HG03095 (cell line): Measurements from ENCODE around the gene PACSIN3.

Experiments
- ATAC-seq: cut with Tn5 transposase; IDR thresholded peaks from one replicate; pipeline ENCODE4 v1.9.1; 2021; ENCODE audit warnings: moderate library complexity; ENCODE audit not compliant: unreplicated experiment

PACSIN3 gene

GRCh38 chr11:47177229-47177845, 8.9 kb downstream of the PACSIN3 start:
- ATAC-seq: peak; percentile 45

GRCh38 chr11:47176328-47177228, 9.7 kb downstream of the PACSIN3 start, which contains the start of gene ARFGAP2:
Gene ARFGAP2, minus strand, starts transcription at chr11:47176879. Its CDS starts 26 bp downstream, at chr11:47176853.
- peak; percentile 84 for ATAC-seq

GRCh38 chr11:47175746-47176327, 10.4 kb downstream of the PACSIN3 start:
- no peak for ATAC-seq

- no peak for ATAC-seq
Measured at GRCh38 chr11:47172740-47173336, 13.4 kb downstream of the PACSIN3 start.

- ATAC-seq: no peak
Measured at GRCh38 chr11:47171856-47172255, 14.4 kb downstream of the PACSIN3 start.

GRCh38 chr11:47171061-47171838, 15.0 kb downstream of the PACSIN3 start:
- ATAC-seq: no peak

- ATAC-seq: no peak
Measured at GRCh38 chr11:47166368-47166767, 19.9 kb downstream of the PACSIN3 start.

GRCh38 chr11:47165253-47165840, 20.9 kb downstream of the PACSIN3 start:
- no peak for ATAC-seq

- no peak for ATAC-seq
Measured at GRCh38 chr11:47164321-47164720, 21.9 kb downstream of the PACSIN3 start.

GRCh38 chr11:47163898-47164297, 22.3 kb downstream of the PACSIN3 start:
- ATAC-seq: no peak

- ATAC-seq: no peak
Measured at GRCh38 chr11:47163193-47163592, 23.0 kb downstream of the PACSIN3 start.

- ATAC-seq: no peak
Measured at GRCh38 chr11:47162426-47162825, 23.8 kb downstream of the PACSIN3 start.

- no peak for ATAC-seq
Measured at GRCh38 chr11:47161890-47162289, 24.3 kb downstream of the PACSIN3 start.

GRCh38 chr11:47161134-47161854, 24.9 kb downstream of the PACSIN3 start:
- no peak for ATAC-seq

- no peak for ATAC-seq
Measured at GRCh38 chr11:47160753-47161133, 25.5 kb downstream of the PACSIN3 start.

GRCh38 chr11:47158242-47158641, 28.0 kb downstream of the PACSIN3 start:
- no peak for ATAC-seq

GRCh38 chr11:47157805-47158204, 28.4 kb downstream of the PACSIN3 start:
- no peak for ATAC-seq

GRCh38 chr11:47156951-47157350, 29.3 kb downstream of the PACSIN3 start:
- ATAC-seq: no peak

- no peak for ATAC-seq
Measured at GRCh38 chr11:47156333-47156732, 29.9 kb downstream of the PACSIN3 start.

GRCh38 chr11:47155879-47156278, 30.4 kb downstream of the PACSIN3 start:
- no peak for ATAC-seq
